DMS53 treated with DMSO at 0.1 percent for 48 hours (cell line): ENCODE results near the gene GLYATL1.

Source experiments
- DNase-seq: peaks from one replicate; lab custom pipeline; 2025; ENCODE audit not compliant: unreplicated experiment; lab: John Stamatoyannopoulos, UW

The GLYATL1 gene

GRCh38 chr11:58926695-58927094 is 12.6 kb upstream of the GLYATL1 start:
- DNase-seq: no peak

DNA sequence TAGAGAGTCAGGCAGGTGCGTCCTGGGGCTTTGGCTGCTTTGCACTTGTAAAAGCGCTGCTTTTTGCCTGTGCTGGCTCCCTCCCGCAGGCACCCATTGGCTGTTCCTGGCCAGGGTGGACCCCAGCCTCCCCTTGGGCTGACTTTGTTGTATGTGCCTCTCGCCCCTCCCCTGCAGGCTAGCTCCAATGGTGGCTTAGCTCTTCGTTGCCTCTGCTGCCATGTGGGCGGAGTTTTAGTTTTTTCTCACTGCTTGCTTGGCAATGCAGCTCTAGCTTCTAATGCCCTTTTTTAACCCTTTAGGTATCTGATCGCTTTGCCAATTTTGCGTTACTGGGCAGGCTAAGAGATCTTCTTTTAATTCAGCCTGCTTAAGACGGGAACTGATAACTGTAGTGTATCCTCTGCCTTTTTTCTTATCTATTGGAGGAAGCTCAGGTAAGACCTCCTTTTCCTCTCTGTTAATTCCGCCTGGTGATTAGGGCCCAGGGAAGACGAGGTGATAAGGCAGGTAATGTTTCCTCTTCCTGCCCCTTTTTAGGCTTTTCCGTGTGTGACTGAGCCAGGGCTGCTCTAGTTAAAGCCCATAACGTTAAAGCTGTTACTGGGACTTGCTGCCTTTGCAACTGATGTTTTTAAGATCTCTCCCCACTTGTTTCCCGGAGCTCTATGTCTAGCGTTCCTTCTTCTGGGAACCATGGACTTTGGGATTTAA is 11.7 kb upstream of the GLYATL1 start:
- DNase-seq: peak; percentile 43

DNA sequence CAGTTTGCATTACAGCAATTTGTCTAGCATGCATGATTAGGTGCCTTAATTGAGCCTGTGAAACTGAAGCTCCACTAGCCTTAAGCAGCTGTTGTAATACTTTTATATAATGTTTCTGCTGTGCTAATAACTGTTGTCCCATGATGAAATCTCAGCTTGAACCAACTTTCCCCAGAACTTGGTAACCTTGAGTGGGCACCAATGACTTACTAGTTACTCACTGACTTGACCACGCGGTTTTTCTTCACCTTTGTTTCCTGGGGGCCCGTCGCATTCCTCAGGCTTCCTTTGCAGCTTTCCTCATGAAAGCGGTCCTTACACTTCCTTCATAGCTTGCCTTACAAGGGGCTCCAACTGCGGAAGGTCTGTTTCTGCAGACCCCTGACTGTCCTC is 11.2 kb upstream of the GLYATL1 start:
- no peak for DNase-seq

GRCh38 chr11:58928691-58929090 is 10.6 kb upstream of the GLYATL1 start:
- peak; percentile 68 for DNase-seq

DNA sequence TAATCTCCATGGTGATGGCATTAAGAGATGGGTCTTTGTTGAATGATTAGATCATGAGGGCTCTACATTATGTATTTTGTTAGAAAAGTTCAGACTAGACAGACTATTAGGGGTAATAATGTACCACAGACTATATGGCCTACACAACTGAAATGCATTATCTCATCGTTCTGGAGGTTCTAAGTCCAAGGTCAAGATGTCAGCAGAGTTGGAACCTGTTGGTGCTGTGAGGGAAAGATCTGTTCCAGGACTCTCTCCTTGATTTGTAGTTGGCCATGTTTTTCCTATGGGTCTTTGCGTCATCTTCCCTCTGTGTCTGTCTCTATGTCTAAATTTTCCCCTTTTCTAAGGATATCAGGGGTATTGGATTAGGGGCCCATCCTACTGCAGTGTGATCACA is 8.4 kb upstream of the GLYATL1 start:
- no peak for DNase-seq

- no peak for DNase-seq
Observed at GRCh38 chr11:58933661-58934060, 5.6 kb upstream of the GLYATL1 start.

DNA sequence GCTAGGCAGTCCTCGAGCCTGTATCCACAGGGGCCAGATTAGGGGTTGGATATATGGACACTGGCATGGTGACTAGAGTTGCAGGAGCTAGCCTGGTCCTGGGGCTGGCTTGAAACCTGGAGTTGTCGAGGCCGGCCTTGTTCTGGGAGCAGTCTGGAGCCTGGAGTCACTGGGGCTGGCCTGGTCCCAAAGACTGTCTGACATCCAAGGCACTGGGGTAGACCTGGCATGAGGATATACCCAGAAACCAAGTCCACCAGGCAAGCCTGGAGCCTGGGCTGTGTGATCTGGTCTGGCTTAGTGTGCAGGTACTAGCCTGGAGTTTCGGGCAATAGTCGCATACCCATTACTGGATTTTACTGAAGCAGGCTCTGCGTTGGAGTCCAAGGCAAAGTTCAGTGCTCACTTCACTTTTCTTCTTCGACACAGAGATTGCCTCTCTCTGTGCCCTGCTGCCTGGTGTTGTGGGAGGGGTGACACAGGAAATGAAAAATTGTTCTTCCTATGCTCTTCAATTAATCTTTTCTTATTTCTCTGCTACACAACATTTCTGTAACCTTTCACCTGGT is 4.3 kb upstream of the GLYATL1 start:
- DNase-seq: no peak

- DNase-seq: no peak
Observed at GRCh38 chr11:58938398-58938797, 890 bp upstream of the GLYATL1 start.

GRCh38 chr11:58940028-58940427 is 740 bp downstream of the GLYATL1 start:
- DNase-seq: no peak

DNA sequence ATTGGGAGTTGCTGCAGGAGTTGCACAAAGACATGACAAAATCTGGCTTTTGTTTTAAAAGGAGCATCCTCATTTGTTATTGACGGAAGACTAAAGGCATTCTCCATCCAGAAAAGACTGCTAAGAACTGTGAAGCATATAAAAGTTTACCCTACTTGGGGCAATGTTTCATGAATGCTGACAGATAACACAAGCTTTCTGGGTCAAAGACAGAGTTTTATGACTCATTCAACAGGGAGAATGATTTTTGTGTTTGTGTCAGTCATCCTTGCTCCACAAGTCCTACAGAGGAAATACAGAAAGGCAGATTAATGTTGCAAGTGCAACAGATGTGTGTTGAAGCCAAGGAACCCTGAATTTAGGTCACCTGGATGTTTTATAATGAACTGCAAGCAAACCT is 2.5 kb downstream of the GLYATL1 start:
- DNase-seq: no peak

DNA sequence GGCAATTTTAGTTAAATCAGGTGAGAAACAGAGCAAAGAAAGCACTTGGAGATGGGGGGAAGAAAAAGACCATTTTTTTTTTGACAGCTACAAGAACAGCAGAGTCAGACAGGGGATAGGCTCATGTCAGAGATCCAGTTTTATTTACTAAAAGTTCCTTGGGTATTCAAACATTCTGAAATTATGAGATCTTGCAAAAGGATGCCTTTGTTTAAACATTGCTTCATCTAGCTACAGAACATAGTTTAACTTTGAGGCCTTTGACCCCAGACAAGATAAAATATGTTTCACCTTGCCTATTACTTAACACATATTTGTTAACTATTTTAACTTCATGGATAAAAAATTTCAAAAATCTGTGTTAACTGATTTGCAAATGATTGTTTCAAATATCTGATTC is 6.4 kb downstream of the GLYATL1 start:
- no peak for DNase-seq

- DNase-seq: no peak
Observed at GRCh38 chr11:58949184-58949583, 9.9 kb downstream of the GLYATL1 start.

DNA sequence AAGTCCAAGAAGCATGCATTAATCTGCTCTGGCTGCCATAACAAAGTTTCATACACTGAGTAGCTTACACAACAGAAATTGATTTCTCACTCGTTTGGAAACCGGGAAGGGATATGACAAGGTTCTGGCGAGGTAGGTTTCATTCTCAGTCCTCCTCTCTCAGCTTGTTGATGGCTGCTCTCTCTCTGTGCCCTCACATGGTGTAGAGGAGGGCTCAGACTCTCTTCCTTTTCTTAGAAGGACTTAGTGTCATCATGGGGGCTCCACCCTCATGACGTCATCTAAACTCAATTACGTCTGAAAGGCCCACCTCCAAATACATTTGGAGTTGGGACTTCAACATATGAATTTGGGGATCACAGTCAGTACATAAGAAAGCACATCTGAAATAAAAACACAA is 18.6 kb downstream of the GLYATL1 start:
- DNase-seq: no peak

GRCh38 chr11:58958500-58958899 is 19.2 kb downstream of the GLYATL1 start:
- no peak for DNase-seq

GRCh38 chr11:58963551-58964104 is 24.3 kb downstream of the GLYATL1 start:
- DNase-seq: peak; percentile 38

- no peak for DNase-seq
Observed at GRCh38 chr11:58965246-58965985, 26.1 kb downstream of the GLYATL1 start.

- peak; percentile 2 for DNase-seq
Observed at GRCh38 chr11:58968251-58968711, 29.0 kb downstream of the GLYATL1 start.

DNA sequence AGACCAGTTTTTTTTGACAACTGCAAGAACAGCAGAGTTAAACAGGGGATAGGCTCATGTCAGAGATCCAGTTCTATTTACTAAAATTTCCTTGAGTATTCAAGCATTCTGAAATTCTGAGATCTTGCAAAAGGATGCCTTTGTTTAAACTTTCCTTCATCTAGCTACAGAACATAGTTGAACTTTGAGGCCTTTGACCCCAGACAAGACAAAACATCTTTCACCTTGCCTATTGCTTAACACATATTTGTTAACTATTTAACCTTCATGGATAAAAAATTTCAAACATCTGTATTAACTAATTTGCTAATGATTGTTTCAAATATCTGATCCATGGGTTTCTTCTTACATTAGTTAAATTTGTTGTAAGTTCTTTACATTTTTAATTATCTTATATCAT is 38.2 kb downstream of the GLYATL1 start:
- no peak for DNase-seq

DNA sequence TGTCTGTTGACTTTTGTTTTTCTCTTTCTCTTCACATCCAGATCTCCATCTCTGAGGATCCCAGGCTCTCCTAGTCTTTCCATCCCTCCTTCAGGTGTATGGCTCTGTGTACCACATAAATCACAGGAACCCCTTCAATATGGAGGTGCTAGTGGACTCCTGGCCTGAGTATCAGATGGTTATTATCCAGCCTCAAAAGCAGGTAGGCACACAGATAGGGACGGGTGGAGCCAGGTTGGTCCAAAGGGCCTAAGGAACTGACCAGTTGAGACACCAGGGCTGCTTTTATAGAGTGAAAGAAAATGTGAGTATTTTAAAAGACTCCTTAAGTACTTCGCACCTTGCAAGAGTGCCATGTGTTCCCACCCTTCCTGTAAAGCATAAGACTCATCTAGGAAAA is 39.9 kb downstream of the GLYATL1 start:
- DNase-seq: no peak

- DNase-seq: no peak
Observed at GRCh38 chr11:58980159-58980843, 41.0 kb downstream of the GLYATL1 start.

DNA sequence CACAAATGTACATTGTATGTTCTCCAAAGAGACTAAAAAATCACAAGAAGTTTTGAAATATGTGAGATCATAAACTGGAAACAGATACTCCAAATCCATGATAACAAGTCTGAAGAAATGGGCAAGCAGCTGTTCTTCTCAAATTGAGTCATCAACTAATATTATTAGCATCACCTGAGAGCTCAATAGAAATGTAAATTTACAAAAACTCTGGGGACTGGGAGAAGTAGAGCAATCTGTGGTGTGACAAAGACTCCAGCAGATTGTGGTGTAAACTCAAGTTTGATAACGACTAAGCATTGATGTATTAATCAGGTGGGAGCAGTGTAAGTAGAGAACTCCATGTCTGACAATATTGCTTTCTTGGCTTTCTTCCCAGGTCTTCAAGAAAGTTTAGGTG is 53.2 kb downstream of the GLYATL1 start:
- DNase-seq: no peak
